GM19467 (cell line): ENCODE measurements around the gene CD200R1L.

ENCODE experiments used
- ATAC-seq: cut with Tn5 transposase; IDR thresholded peaks from one replicate; pipeline ENCODE4 v1.9.1; 2021; ENCODE audit warnings: mild to moderate bottlenecking, moderate library complexity; ENCODE audit not compliant: unreplicated experiment

Gene CD200R1L

DNA sequence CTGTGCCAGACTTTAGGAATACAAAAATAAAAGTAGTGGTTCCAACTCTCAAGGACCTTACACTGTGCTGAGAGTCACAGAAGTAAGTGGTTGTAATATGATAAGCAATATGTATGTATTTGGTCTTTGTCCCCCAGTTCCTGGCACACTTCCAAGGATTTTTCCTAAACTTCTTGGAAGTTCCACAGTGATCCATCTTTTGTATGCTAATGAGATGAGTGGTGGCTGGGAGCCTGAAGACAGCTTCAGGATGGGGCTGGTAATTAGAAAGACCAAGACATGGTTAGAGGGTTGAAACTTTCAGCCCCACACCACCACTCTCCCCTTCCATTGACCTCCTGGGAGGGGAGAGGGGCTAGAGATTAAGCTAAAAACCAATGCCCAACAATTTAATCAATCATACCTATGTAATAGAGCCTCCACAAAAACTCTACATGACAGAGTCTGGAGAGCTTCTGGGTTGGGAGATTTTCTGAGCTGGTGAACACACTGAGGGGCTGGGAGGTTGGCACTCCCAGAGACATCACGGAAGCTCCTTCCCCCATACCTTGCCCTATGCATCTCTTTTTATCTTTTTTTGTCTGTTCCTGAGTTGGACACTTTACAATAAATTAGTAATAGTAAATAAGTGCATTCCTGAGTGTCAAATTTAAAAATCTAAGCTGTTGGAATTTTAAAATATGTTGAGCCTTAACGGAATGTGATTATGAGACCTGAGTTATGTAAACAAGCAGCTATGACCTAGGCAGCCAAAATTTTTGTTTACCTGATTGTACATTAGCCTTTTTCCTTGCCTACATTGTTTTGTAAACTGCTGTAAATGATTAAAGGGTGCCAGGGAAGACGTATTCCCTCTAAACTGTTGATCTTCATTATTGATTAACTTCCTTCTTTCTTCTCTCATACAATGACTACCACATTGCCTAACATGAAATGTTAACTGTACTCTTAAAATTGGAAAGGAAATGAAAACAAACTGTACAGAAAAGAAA is 24.3 kb downstream of the CD200R1L start:
- ATAC-seq = no peak

DNA sequence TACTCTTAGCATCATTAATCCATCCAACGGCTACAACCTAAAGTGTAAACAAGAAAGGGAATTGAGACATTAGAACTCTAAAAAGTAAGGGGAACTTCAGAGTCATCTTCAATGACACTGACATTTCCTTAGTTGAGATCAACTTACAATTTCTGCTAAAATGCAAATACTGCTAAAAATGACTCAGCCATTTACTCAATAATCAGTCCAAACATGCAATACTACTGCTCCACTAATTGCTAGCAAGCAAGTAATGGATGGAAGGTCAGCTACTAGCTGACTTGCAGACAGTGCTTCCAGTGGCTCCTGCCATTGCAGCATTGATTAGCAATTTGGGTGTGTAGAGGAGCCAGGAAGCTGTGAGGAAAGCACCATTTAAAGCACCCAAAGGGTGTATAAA is 28.4 kb downstream of the CD200R1L start:
- no peak for ATAC-seq

DNA sequence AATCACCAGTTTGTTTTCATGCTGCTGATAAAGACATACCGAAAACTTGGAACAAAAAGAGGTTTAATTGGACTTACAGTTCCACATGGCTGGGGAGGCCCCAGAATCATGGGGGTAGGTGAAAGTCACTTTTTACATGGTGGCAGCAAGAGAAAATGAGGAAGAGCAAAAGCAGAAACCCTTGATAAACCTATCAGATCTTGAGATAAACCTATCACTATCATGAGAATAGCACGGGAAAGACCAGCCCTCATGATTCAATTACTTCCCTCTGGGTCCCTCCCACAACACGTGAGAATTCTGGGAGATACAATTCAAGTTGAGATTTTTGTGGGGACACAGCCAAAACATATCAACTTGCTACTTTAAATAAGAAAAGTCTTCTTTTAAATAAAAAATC is 28.9 kb downstream of the CD200R1L start:
- no peak for ATAC-seq

DNA sequence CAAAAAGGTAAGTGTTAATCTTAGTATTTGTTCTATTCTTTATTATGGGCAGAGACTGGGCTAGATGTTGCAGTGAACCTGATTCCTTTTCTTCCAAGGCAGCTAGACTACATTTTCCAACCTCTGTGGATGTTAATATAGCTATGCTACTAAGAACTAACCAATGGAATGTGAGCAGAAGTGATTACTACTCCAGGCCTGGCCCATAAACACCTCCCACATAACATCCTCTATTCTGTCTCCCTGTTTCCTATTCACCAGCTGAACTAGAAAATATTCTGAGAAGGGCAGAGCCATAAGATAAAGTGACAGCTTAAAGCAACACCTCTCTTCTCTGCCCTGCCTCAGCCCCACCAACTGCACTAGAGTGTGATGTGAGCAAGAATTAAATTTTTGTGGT is 29.4 kb downstream of the CD200R1L start:
- no peak for ATAC-seq

DNA sequence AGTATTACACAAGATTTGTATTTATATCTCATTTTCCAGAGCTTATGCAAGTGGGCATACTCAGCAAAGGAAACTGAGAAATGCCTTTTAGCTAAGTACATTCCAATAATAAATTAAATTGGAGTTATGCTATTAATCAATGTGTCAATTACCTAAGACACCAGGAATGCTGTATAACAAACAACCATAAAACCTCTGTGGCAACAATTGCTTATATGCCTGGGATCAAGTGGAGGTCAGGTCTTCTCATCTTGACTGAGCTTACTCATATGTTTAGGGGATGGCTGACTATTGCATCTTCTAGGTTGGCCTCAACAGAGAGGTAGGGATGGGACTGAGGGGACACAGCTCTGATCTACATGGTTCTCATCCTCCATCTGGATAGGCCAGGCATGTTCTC is 30.7 kb downstream of the CD200R1L start:
- no peak for ATAC-seq

DNA sequence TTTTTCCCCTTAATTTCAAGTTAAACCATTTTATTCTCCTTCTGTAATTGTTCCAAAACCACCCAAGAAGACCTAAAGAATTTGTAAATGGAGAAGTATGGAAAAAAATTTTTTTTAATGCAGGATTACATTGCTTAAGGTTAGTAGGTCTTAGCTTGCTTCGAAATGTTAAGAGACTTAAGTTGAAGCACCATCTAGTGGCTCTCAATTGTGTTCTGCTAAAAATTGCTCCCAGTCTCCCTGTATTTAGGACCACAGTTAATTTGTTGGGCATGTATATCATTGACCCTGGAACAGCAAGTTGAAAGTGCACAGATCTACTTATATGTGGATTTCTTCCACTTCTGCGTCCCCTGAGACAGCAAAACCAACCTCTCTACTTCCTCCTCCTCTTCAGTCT is 32.4 kb downstream of the CD200R1L start:
- no peak for ATAC-seq

DNA sequence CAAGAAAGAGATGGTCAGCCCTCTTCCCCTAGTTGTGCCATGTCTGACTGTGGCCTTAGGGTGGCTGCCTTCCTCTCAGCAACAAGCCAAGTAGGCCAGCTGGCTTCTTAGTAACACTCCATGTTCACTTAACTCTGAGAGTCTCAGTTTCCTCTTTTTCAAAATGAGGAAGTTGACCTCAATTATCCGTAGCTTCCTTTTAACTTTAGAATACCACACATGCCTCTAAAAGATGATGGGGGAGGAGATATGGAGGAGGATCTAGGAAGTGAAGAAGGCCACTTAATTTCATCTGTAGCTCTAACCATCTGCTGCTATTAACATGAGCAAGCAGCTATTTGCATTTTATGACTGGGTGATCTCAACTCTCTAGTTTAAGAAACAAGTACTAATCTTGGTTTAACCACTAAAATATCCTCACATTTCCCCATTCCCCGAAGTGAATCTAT is 32.9 kb downstream of the CD200R1L start:
- peak; percentile 66 for ATAC-seq

DNA sequence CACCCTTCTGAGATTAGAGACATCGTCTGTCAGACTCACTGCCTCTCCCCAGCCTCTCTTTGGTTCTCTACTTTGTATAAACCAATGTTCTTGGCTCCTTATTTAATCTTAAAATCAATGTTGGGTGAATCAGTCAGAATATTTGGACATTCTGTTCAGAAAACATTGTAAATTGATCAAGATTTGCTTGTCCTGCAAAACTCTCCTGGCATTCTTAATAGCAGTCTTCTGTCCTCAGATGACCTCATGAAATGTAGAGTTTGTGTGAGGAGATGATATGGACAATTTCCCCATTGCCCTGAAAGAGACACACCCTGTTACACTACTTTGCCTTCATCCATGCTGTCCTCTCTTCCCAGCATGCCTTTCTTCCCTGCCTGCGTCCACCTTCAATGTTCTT is 33.6 kb downstream of the CD200R1L start:
- ATAC-seq = no peak

DNA sequence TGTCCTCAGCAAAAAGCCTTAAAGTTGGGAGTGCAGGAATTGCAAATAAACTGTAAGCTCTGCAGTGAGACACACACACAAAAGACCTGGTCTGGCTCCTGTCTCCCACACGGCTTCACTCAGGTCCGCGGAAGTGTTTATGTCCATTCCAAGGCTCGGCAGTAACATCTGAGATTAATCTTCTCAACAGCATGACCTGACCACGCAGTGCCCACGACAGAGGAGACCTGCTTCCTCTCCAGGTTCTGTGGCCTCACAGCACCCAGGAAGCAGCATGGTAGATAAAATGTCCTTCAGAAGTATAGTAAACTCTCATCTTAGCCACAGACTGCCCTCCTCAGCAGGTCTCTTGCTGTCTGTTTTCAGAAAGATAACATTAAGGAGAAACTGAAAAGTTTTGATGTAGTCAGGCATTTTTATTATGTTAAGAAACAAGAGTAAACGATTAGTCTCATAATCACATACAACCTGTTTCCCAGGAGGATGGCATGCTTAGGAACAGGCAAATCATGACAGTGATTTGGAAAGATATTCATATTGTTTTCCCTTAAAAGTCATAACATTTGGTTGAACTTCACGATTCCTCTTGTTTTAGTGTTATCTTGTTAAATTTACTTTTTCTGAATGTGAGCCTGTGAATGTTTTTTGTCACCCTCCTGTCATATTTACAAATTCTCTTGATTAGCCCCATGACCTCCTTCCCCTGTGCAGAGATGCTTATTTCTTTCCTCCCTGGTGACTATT is 34.6 kb downstream of the CD200R1L start:
- no peak for ATAC-seq

DNA sequence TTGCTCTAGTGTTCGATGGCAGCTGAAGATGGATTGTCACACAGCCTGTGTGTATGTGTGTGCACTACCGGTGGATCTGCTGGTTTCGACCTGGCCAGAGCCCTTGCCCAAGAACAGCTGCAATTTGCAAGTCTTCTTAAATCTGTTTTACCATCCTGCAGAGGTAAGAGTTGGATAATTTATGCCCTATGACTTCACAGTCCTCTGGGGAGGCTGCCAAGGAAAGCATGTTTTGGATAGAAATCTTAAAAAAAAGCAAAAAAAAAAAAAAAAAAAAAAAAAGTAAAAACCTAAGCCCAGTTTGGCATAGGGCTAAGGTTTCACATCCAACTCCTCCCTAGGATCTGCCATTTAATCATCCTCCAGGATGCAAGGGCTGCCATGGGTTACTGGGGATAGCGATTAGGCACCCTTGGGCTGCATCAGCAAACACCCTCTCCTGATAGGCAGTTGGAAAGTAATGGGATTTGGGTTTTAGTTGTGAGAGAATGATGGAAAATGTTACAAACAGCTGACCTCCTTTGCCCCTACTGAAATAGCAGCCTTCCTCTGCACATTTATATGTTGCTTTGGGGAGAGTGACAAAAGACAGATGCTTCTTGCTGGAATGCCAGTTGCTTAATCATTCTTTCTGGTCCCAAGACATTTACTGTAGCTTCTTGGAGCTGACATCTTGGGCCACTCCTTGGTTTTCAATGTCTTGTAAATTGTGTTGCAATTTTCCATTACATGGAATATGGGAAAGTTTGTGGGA is 35.4 kb downstream of the CD200R1L start:
- no peak for ATAC-seq

DNA sequence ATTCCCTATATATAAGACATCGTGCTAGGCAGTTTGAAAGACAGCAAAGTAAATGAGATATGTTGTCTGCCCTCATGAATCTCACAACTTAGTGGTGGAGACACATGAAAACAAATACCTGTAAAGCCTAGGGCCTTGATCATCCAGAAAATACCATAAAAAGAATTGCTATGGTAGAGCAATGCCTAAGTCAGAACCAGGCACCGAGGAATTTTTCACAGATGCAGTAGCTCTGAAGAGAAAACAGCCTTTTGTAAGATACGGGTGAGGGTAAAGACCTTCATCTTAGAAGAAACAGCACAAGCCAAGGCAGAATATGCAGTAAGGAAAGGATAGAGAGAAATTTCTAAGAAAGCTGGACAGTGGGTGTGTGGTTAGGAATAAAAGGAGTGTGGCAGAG is 36.1 kb downstream of the CD200R1L start:
- no peak for ATAC-seq

DNA sequence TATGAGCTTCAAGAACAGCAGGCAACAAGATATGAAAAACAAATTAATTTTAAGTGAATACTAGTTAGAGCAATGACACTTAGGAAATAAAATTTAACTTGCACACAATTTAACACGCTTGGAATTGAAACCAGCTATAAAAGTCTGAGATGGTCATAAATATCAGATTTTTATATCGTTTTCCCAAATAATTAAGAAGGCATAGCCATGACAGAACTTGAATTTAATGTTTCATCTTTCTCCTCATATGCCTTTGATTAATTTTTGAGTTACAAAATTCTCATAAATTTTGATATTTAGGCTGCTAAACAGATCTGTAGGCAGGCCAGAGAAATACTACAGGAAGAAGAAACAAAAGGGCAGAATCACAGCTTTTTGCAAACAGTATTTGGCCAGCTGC is 38.5 kb downstream of the CD200R1L start:
- ATAC-seq = no peak

DNA sequence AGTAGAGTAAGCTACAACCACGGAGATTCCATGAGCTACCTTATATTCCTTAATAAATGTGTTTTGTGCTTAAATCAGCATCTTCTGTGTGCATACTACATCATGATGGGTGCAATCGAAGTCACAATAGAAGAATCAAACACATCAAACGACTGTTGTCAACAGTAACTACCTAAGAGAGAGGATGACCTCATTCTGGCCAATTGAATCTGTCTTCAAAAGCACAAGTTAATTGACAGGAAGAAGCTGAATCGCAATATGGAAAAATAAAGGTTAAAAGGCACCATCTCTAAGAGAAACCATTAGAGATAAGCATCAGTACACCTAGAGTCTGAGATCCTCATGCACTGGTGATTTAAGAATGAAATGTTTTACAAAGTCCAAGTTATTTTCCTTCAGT is 39.0 kb downstream of the CD200R1L start:
- ATAC-seq = no peak

DNA sequence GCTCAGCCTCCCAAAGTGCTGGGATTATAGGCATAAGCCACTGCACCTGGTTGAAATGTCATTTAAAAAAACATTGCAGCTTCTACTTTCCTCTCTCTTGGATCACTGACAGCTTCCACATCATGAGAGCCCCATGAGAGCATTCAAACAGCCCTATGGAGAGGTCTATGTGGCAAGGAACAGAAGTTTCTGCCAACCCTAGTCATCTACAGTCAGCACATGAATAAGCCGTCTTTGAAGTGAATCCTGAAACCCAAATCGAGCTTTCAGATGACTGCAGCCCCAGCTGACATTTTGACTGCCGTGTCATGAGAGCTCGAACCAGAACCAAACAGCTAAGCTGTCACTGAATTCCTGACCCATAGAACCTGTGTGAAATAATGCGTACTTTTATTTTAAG is 39.8 kb downstream of the CD200R1L start:
- ATAC-seq = no peak

DNA sequence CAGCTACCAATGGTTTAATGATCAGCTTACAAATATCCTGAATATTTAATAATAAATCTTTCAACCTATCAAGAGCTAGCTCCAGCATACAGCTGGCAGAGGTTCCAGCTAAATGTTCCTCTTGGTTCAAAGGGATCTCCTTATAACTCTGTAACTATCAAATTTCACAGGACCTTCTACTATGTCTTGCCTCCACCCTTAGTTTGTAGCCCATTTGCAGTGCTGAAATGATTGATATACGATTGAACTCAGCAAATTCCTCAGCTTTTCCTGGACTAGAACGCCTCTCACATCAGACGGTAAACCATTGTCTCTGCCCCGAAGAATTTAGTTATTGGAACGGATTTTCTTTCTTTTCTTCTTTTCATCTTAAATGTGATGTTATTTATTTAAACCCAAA is 41.5 kb downstream of the CD200R1L start:
- ATAC-seq = no peak

DNA sequence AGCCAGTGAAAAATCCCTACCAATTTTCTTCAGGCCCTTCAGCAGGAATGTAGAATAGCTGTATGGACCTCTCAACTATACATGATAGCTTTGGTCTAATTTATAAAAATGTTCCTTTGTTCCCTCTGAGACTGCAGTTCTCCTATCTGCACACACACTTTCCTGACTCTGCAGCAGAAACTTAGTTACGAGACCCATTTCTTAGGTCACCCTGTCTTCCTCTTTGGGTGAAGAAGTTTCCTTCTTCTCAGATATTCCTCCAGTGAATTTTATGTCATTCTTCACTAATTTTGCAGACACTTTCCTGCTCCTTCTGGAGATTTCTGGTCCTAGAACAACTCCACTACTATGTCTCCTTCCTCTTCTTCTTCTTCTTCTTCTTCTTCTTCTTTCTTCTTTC is 42.6 kb downstream of the CD200R1L start:
- ATAC-seq = no peak

DNA sequence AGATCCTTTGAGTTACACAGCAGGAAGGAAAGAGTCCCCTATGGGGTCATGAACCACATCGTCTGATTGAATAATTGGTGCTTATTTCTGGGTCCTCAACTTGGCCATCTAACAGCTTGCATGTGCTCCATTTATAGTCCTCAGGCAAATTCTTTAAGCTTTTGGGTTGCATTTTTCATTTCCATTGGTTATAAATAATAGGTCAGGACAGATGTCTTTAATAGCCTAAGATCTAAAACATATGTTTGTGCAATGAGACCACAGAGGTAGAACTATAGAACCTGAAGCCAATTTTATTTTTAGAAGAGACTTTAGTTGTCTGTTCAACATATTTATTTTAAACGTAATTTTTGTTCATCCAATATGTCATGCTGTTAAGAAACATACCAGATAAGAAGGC is 43.2 kb downstream of the CD200R1L start:
- ATAC-seq = no peak

DNA sequence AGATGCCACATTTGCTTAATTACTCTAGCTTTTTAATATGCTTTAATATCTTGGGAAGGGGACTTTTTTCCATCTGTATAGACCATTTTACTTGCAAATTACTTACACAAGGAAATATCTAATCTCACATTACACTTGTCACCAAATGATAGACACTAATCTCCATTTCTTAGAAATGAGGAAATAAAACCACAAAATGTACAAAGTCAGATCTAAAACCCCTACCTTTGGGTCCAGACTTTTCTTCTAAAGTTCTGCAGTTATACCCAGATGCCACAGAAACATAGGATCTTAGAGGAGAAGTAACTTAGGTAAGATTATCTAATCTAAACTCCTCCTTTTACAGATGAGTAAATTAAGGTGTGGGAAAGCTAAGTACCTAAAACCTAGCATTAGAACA is 44.3 kb downstream of the CD200R1L start:
- no peak for ATAC-seq

DNA sequence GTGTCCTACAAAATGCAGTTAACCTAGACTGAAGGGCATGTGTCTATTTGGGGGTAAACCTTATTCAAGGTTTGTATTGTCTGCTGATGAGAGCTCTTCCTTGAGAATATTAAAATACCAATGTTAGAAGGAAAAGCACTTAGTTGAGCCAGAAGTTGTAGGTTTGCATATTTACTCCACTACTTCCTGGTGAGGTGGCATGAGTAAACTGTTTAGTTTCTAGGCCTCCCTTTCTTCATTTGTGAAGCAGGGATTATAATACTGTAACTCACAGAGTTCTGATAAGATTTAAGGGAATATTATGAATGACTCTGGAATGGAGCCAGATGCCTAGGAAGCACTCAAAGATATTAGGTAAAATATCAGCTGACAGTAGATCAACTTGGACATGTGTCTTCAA is 46.7 kb downstream of the CD200R1L start:
- ATAC-seq = no peak

DNA sequence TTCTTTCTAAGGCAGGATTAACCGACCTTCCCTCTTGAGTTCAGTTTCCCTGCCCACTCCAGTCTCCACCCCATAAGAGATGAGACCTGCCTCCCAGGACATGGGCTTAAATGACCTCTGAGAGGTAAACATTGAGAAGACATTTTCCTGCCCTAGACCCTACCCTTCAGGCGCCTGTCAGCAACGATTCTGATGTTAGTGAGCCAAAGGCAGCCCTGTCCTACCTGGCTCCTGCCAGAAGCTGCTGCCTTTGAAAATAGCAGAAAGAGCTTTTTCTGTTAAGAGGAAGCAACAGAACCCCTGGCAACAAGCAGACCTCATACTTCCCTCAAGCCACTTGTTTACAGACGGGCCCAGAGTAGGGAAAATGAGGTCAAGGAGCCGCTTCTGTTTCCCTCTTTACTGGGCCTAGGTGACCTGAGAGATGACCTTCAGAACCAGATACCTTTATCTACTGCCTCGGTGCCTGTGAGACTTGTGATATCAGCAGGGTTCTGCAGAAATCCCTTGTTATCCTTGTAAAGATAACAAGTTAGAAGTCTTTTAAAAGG is 52.0 kb downstream of the CD200R1L start:
- ATAC-seq = no peak
